GM21619 (cell line): ENCODE data around the gene TMEM179.

Source experiments
- ATAC-seq: cut with Tn5 transposase; IDR thresholded peaks from one replicate; pipeline ENCODE4 v1.9.1; 2021; ENCODE audit not compliant: unreplicated experiment

Gene TMEM179

GRCh38 chr14:104572668-104573067 lies 31.9 kb downstream of the TMEM179 start:
- ATAC-seq = no peak

- no peak for ATAC-seq
Observed at GRCh38 chr14:104572024-104572626, 32.4 kb downstream of the TMEM179 start.

- ATAC-seq = no peak
Observed at GRCh38 chr14:104571246-104571645, 33.3 kb downstream of the TMEM179 start.

- no peak for ATAC-seq
Observed at GRCh38 chr14:104569435-104569834, 35.1 kb downstream of the TMEM179 start.

GRCh38 chr14:104568620-104569019 lies 36.0 kb downstream of the TMEM179 start:
- no peak for ATAC-seq

- no peak for ATAC-seq
Observed at GRCh38 chr14:104567957-104568225, 36.7 kb downstream of the TMEM179 start.

GRCh38 chr14:104567141-104567956 lies 37.2 kb downstream of the TMEM179 start:
- no peak for ATAC-seq

- no peak for ATAC-seq
Observed at GRCh38 chr14:104564744-104565679, 39.6 kb downstream of the TMEM179 start.

GRCh38 chr14:104563742-104564615 lies 40.6 kb downstream of the TMEM179 start:
- no peak for ATAC-seq

- no peak for ATAC-seq
Observed at GRCh38 chr14:104563191-104563741, 41.3 kb downstream of the TMEM179 start.

GRCh38 chr14:104562606-104563005 lies 42.0 kb downstream of the TMEM179 start:
- ATAC-seq = no peak

GRCh38 chr14:104561632-104562495 lies 42.7 kb downstream of the TMEM179 start:
- ATAC-seq = no peak

GRCh38 chr14:104561124-104561557 lies 43.4 kb downstream of the TMEM179 start:
- ATAC-seq = no peak

GRCh38 chr14:104560586-104560945 lies 44.0 kb downstream of the TMEM179 start:
- no peak for ATAC-seq

GRCh38 chr14:104559804-104560585 lies 44.6 kb downstream of the TMEM179 start:
- ATAC-seq = no peak

GRCh38 chr14:104559028-104559803 lies 45.4 kb downstream of the TMEM179 start:
- no peak for ATAC-seq

GRCh38 chr14:104558231-104559027 lies 46.1 kb downstream of the TMEM179 start:
- ATAC-seq = no peak
